ENCODE results near the gene ATRNL1.

The ATRNL1 gene

DNA sequence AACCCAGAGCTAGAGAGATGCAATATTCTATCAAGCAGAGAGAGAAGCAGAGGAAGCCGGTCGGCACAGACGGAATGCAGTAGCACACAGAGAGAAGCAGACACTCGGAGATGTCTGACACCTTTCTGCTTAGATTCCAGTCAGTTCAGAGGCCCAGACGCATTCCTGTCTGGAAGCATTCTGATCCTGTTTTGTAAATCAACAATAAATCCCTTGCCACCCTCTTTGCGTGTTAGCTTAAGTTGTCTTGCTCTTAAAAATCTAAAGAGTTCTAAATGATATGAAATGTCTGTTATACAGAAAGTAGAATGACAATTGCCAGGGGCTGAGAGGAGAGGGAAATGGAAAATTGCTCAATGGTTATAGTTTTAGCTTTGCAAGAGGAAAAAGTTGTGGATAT is 27.4 kb upstream of the ATRNL1 start:
- TF ChIP-seq, protein P1, sequence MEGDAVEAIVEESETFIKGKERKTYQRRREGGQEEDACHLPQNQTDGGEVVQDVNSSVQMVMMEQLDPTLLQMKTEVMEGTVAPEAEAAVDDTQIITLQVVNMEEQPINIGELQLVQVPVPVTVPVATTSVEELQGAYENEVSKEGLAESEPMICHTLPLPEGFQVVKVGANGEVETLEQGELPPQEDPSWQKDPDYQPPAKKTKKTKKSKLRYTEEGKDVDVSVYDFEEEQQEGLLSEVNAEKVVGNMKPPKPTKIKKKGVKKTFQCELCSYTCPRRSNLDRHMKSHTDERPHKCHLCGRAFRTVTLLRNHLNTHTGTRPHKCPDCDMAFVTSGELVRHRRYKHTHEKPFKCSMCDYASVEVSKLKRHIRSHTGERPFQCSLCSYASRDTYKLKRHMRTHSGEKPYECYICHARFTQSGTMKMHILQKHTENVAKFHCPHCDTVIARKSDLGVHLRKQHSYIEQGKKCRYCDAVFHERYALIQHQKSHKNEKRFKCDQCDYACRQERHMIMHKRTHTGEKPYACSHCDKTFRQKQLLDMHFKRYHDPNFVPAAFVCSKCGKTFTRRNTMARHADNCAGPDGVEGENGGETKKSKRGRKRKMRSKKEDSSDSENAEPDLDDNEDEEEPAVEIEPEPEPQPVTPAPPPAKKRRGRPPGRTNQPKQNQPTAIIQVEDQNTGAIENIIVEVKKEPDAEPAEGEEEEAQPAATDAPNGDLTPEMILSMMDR (IDR thresholded peaks at IDR 0.05) = no peak

DNA sequence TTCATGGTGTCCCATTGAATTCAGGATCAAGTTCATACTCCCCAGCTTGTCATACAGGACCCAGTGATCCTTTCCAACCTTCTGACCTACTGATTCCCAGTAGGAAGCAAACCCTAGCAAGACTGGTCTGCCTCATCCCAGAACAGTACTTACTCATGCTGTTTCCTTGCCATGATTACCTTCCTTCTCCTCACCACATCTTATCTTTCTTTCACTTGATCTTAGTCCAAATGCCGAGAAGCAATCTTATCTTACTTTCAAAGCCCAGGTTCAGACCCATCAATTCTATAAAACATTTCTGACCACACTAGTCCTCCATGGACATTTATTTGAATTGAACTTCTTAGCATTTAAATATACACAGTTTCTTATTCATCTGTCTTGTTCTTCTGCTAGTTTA is 26.6 kb upstream of the ATRNL1 start:
- TF ChIP-seq, protein P1 (IDR thresholded peaks at IDR 0.05) = no peak

DNA sequence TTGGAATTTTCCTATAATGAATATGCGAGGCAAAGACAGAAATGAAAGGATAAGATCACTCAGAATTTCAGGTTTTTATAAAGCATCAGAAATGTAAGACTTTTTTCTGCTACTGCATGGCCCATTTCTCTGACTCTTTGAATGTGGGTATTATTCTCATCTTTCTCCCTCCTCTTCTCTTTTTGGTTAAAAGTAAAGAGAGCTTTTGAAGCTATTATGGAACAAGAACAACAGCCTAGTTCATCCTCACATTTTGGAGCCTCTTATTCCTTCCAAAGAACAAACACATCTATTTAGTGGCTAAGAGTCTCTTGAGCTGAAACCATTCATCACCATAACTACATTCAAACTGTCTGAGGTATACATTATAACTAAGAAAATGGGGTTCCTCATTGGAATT is 19.4 kb upstream of the ATRNL1 start:
- TF ChIP-seq, protein P1 (IDR thresholded peaks at IDR 0.05) = no peak

DNA sequence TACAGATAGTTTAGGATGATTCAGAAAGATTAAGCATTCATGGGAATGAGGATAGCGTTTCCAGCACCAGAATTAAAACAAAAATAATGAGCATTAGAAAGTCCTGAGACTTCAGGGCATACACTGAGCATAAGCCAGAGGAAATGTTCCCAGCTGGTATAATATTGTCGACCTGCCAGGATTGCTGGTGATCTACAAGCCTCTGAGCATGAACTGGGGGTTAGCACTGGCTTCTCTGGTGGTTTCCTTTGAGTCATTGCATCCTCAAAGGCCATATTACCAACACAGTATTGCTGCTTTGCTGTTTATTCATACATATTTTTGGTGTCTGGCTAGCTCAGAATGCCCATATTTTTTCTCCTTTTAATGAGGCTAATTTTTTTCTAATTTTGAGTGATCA is 10.7 kb upstream of the ATRNL1 start:
- TF ChIP-seq, protein P1 (IDR thresholded peaks at IDR 0.05) = no peak

DNA sequence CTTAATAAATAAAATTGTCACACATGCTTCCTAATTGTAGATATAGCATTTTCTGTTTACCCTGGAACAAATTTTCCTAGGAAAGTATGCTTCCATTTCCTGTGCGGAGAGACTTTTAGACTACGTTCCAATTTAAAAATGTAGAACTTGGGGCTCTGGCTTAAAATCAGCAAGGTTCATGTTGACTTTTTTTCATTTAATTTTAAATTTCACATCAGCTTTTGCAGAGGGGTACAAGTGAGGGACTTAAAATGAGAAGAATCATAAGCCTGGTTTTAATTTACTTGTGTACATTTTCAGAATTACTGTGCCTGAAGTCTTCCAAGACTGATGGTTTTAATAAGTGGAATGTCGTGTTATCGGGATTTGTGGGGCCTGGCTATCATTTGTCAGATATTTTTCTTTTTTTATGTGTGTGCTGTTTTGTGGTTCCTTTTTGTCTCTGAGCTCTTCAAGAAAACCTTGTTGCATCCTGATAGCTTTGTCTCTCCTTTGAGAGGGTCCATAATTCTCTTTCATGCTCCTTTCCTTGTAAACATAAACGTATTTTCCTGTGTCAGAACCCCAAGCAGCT is 8.8 kb upstream of the ATRNL1 start:
- TF ChIP-seq, protein P1 (IDR thresholded peaks at IDR 0.05) = no peak

DNA sequence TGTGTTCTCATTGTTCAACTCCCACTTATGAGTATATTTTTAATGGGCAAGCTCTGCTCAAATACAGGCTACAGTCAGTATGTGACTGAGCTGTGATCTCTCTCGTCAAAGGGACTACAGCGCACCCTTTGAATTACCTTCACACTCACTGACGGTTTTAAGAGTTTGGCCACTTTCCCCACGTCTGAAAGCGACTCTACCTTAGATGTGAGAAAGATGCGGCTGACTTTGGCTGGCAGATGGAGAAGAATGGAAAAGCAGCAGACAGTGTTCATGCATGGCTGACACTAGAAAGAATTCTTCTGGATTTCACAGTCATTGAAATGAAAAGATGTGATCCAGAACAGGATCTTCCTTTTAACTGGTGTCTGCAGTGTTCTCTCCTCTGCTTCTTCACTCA is 2.0 kb upstream of the ATRNL1 start:
- TF ChIP-seq, protein P1 (IDR thresholded peaks at IDR 0.05) = no peak

DNA sequence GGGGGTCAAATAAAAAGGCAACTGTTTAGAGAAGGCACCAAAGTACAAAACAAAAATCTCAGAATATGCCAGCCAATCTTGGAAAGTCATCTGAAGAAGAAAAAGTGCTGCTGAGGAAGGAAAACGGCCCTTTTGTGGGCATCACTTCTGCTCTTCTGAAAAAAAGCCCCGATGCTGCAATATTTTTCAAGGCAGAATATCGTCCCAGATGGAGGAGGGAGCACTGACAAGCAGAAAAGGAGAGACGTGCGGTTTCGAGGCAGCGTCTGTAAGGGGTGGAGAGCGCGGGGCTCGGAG is 959 bp upstream of the ATRNL1 start:
- TF ChIP-seq, protein P1 (IDR thresholded peaks at IDR 0.05) = no peak

Measured in LNCAP (cell line).